Uterus (tissue), 2 donors: ENCODE results near the gene SIN3A.

Experiments
- POLR2A ChIP-seq, 2 donors: fragments of 450-650 bp; IDR thresholded peaks; one replicate each; pipeline ENCODE4 v1.6.1; 2016; ENCODE audit warnings: antibody characterized with exemption in 2 of 2, mild to moderate bottlenecking in 1 of 2, moderate library complexity in 1 of 2
- TF ChIP-seq, protein P1 (sequence below), 4 experiments: fragments of 200-600 bp in 2 of 4; fragments of 450-650 bp in 2 of 4; sonication (generic) in 2 of 4; IDR thresholded peaks; one replicate each; pipeline ENCODE4 v1.5.1; 2016 to 2019; ENCODE audit warnings: antibody characterized with exemption in 4 of 4, mild to moderate bottlenecking in 2 of 4, moderate library complexity in 1 of 4

DNA sequence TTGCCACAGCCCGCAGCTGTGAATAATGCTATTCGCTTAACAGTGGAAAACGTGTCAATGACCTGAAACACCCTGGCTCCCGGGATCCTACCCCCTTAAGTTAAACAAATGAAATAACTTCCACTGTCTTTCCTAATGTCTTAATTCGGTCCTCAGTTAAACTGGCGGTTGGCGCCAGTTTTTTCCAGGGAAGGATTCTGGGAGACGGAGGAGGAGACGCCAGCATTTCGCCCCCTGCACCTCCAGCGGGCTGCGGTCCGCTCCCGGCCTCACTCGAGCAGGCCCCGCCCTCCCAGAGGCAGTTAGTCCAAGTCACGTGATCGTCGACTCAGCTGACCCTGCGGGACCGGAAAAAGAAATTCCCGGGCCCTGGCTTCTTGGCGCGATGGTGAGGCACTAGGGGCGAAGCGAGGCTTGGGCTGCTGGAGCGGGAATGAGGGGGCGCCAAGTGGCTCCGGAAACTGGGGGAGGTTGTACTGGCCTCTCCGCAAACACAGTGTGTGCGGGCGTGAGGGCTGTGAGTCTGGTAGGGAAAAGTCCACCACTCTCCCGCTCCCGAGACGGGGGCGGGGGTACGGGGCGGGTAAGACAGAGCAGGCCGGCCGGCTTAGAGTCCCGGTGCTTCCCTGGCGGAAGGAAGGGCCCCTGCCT, 115.7 kb downstream of the SIN3A start, which contains the start of gene COMMD4:
- peak in 1 of 2 donors; percentile 27 for TF ChIP-seq POLR2A (IDR thresholded peaks at IDR 0.05)
- TF ChIP-seq, protein P1, sequence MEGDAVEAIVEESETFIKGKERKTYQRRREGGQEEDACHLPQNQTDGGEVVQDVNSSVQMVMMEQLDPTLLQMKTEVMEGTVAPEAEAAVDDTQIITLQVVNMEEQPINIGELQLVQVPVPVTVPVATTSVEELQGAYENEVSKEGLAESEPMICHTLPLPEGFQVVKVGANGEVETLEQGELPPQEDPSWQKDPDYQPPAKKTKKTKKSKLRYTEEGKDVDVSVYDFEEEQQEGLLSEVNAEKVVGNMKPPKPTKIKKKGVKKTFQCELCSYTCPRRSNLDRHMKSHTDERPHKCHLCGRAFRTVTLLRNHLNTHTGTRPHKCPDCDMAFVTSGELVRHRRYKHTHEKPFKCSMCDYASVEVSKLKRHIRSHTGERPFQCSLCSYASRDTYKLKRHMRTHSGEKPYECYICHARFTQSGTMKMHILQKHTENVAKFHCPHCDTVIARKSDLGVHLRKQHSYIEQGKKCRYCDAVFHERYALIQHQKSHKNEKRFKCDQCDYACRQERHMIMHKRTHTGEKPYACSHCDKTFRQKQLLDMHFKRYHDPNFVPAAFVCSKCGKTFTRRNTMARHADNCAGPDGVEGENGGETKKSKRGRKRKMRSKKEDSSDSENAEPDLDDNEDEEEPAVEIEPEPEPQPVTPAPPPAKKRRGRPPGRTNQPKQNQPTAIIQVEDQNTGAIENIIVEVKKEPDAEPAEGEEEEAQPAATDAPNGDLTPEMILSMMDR (IDR thresholded peaks at IDR 0.05): peak in 2 of 4 experiments; percentile 8 to 20
